Measurements from ENCODE around the gene RDH5.
A peak's percentile ranks its signal among the peaks of the same experiment; 100 is the strongest.

RDH5 gene

GRCh38 chr12:55720071-55720564, at the start of gene RDH5:
RDH5 (plus strand) TSS chr12:55720393; CDS start chr12:55721185, 792 bp downstream.
- no peak for DNase-seq

GRCh38 chr12:55671746-55672145, 48.4 kb upstream of the RDH5 start:
- DNase-seq, result no peak

- no peak for DNase-seq
Observed at GRCh38 chr12:55673638-55674037, 46.6 kb upstream of the RDH5 start.

- DNase-seq, result no peak
Observed at GRCh38 chr12:55675666-55676065, 44.5 kb upstream of the RDH5 start.

GRCh38 chr12:55676707-55677106, 43.5 kb upstream of the RDH5 start:
- DNase-seq, result no peak

- DNase-seq, result no peak
Observed at GRCh38 chr12:55679691-55680090, 40.5 kb upstream of the RDH5 start.

- DNase-seq, result peak in 1 of 2 experiments; percentile 41
Observed at GRCh38 chr12:55681142-55682077, 38.8 kb upstream of the RDH5 start.

- DNase-seq, result no peak
Observed at GRCh38 chr12:55682087-55682796, 38.0 kb upstream of the RDH5 start.

- no peak for DNase-seq
Observed at GRCh38 chr12:55683676-55684075, 36.5 kb upstream of the RDH5 start.

- DNase-seq, result no peak
Observed at GRCh38 chr12:55684761-55685370, 35.3 kb upstream of the RDH5 start.

- no peak for DNase-seq
Observed at GRCh38 chr12:55685671-55686070, 34.5 kb upstream of the RDH5 start.

GRCh38 chr12:55686366-55687010, 33.7 kb upstream of the RDH5 start:
- DNase-seq, result no peak

- peak in 1 of 2 experiments; percentile 35 for DNase-seq
Observed at GRCh38 chr12:55687746-55688145, 32.4 kb upstream of the RDH5 start.

GRCh38 chr12:55688716-55689655, 31.2 kb upstream of the RDH5 start:
- DNase-seq, result no peak

- no peak for DNase-seq
Observed at GRCh38 chr12:55692631-55693322, 27.4 kb upstream of the RDH5 start.

GRCh38 chr12:55693323-55694187, 26.6 kb upstream of the RDH5 start:
- DNase-seq, result no peak

- DNase-seq, result no peak
Observed at GRCh38 chr12:55694188-55694515, 26.0 kb upstream of the RDH5 start.

- DNase-seq, result no peak
Observed at GRCh38 chr12:55694651-55695050, 25.5 kb upstream of the RDH5 start.

GRCh38 chr12:55695349-55695748, 24.8 kb upstream of the RDH5 start:
- no peak for DNase-seq

GRCh38 chr12:55696141-55696540, 24.1 kb upstream of the RDH5 start:
- no peak for DNase-seq
